ENCODE data around the gene CDH9.

DNA sequence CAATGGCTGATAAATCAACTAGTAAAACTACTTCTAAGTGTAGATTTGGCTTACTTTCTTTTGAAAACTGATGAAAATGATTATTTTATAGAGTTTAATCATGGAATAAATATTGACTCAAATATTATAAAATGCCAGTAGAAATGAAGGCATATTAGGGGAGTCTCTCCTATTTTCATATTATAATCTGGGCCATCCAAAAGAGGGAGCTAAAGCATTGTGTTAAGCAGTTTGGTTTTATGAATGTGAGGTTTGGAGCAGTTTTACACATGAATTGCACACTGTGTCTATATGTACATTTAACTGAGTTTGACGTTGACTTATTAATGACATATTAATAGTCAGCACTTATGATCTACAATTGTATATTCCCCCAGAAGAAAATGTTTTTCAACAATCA lies 17.4 kb downstream of the CDH9 start:
- TF ChIP-seq, protein P1, sequence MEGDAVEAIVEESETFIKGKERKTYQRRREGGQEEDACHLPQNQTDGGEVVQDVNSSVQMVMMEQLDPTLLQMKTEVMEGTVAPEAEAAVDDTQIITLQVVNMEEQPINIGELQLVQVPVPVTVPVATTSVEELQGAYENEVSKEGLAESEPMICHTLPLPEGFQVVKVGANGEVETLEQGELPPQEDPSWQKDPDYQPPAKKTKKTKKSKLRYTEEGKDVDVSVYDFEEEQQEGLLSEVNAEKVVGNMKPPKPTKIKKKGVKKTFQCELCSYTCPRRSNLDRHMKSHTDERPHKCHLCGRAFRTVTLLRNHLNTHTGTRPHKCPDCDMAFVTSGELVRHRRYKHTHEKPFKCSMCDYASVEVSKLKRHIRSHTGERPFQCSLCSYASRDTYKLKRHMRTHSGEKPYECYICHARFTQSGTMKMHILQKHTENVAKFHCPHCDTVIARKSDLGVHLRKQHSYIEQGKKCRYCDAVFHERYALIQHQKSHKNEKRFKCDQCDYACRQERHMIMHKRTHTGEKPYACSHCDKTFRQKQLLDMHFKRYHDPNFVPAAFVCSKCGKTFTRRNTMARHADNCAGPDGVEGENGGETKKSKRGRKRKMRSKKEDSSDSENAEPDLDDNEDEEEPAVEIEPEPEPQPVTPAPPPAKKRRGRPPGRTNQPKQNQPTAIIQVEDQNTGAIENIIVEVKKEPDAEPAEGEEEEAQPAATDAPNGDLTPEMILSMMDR (tag by site-specific recombination; IDR thresholded peaks at IDR 0.05): no peak
- TF ChIP-seq ZNF624 (tag by site-specific recombination; IDR thresholded peaks at IDR 0.05) (no peak), ZNF701 (tag by site-specific recombination; IDR thresholded peaks at IDR 0.05) (no peak), ZNF24 (tag by site-specific recombination; IDR thresholded peaks at IDR 0.05) (no peak), KLF10 (tag by site-specific recombination; IDR thresholded peaks at IDR 0.05) (no peak), ZNF184 (tag by site-specific recombination; IDR thresholded peaks at IDR 0.05) (no peak), ZNF350 (tag by site-specific recombination; IDR thresholded peaks at IDR 0.05) (no peak), ZNF223 (tag by site-specific recombination; IDR thresholded peaks at IDR 0.05) (no peak), ZNF133 (tag by site-specific recombination; IDR thresholded peaks at IDR 0.05) (no peak), ZNF48 (tag by site-specific recombination; IDR thresholded peaks at IDR 0.05) (no peak), ZNF777 (tag by site-specific recombination; IDR thresholded peaks at IDR 0.05; ENCODE audit: borderline replicate concordance) (no peak), ZNF660 (tag by site-specific recombination; IDR thresholded peaks at IDR 0.05) (no peak)

Measured in HEK293 (cell line).